ENCODE results near the gene AXIN1.

The AXIN1 gene

DNA sequence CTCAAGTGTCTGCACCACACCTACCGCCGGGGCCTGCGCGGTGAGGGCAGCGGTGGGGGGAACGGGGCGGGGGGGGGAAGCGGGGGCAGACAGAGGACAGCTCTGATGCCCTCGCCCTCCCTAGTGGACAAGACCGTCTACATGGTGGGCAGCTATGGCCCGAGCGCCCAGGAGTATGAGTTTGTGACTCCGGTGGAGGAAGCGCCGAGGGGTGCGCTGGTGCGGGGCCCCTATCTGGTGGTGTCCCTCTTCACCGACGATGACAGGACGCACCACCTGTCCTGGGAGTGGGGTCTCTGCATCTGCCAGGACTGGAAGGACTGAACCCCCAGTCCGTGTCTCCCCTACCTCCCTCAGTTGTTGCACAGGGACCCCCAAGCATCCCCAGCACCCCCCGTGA is 70.0 kb downstream of the AXIN1 start:
- Histone ChIP-seq H3K36me3 (peaks cover 13% of the 10 kb centered on the region), H3K9me3 (no peaks in the 10 kb centered on the region), H3K4me3 (ENCODE audit: low read depth in 1 of 2, low read length in 1 of 2) (no peak overlapping the region), H3K27ac (no peak overlapping the region), H3K27me3 (peaks cover 59% of the 10 kb centered on the region), H3K4me1 (ENCODE audit: control insufficient read depth in 1 of 2, insufficient read depth in 1 of 2, low read depth in 1 of 2, low read length in 1 of 2) (peaks cover 0 to 4% of the 10 kb centered on the region in 2 experiments)
- TF ChIP-seq, protein P1, sequence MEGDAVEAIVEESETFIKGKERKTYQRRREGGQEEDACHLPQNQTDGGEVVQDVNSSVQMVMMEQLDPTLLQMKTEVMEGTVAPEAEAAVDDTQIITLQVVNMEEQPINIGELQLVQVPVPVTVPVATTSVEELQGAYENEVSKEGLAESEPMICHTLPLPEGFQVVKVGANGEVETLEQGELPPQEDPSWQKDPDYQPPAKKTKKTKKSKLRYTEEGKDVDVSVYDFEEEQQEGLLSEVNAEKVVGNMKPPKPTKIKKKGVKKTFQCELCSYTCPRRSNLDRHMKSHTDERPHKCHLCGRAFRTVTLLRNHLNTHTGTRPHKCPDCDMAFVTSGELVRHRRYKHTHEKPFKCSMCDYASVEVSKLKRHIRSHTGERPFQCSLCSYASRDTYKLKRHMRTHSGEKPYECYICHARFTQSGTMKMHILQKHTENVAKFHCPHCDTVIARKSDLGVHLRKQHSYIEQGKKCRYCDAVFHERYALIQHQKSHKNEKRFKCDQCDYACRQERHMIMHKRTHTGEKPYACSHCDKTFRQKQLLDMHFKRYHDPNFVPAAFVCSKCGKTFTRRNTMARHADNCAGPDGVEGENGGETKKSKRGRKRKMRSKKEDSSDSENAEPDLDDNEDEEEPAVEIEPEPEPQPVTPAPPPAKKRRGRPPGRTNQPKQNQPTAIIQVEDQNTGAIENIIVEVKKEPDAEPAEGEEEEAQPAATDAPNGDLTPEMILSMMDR (IDR thresholded peaks at IDR 0.05): no peak

- Histone ChIP-seq H3K4me1 (ENCODE audit: control insufficient read depth in 1 of 2, insufficient read depth in 1 of 2, low read depth in 1 of 2, low read length in 1 of 2) (peaks cover 0 to 4% of the 10 kb centered on the region in 2 experiments), H3K27me3 (peaks cover 66% of the 10 kb centered on the region), H3K4me3 (ENCODE audit: low read depth in 1 of 2, low read length in 1 of 2) (no peak overlapping the region), H3K27ac (no peak overlapping the region), H3K36me3 (peaks cover 6% of the 10 kb centered on the region), H3K9me3 (no peaks in the 10 kb centered on the region)
- TF ChIP-seq, protein P1 (IDR thresholded peaks at IDR 0.05): no peak
Measured at GRCh38 chr16:281660-282255, 70.8 kb downstream of the AXIN1 start.

DNA sequence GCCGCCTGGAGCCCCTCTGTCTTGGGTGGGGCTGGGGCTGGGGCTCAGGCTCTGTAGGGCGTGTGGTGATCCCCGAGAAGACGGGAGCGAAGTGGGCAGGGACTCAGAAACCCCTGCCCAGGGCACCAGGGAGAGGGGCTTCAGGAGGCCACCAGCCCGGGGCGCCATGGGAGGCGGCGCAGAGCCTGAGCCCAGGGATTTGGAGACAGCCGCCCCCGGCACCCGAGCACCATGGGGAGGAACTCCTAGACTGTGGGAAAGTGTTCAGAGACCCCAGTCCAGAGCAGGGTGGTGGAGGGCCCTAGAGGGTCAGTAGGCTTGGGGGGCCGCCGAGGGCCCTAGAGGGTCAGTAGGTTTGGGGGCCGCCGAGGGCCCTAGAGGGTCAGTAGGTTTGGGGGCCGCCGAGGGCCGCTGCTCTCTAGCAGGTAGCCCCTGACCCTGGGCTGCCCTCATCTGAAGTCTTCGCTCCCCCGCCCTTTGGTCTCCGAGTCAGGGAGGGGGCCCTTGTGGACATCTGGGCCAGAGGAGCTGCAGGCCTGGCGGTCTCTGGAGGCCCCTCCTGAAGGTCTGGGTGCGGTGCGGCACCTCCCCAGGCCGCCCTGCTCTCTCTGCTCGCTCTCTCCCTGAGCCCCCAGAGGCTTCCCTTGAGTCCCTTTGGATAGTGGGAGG is 71.4 kb downstream of the AXIN1 start:
- H3K27ac ChIP-seq: no peak overlapping the region
- TF ChIP-seq, protein P1 (IDR thresholded peaks at IDR 0.05): no peak
- peaks cover 0 to 4% of the 10 kb centered on the region in 2 experiments for H3K4me1 ChIP-seq (ENCODE audit: control insufficient read depth in 1 of 2, insufficient read depth in 1 of 2, low read depth in 1 of 2, low read length in 1 of 2)
- H3K4me3 ChIP-seq (ENCODE audit: low read depth in 1 of 2, low read length in 1 of 2): no peak overlapping the region
- no peaks in the 10 kb centered on the region for H3K9me3 ChIP-seq
- H3K27me3 ChIP-seq: peaks cover 72% of the 10 kb centered on the region
- no peaks in the 10 kb centered on the region for H3K36me3 ChIP-seq

DNA sequence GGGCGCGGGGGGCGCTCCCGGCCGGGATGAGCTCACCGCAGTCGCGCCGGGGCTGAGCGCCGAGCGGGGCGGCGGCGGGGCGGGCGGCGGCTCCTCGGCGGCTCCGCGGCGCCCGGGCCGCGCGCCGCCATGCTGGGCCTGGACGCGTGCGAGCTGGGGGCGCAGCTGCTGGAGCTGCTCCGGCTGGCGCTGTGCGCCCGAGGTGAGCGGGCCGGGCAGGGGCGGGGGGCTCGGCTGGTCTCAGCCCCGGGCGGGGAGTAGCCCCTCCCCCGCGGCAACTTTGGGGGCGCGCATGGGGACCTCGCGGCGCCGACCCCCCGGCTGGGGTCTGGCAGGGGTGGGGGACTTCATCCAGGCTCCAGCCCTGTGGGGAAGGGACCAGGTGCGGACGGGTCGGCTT is 72.0 kb downstream of the AXIN1 start, which contains the start of gene ARHGDIG:
Gene ARHGDIG (plus strand): TSS at position 40 of the 400 bp plus-strand sequence. CDS start 90 bp downstream, at position 130.
- H3K4me1 ChIP-seq (ENCODE audit: control insufficient read depth in 1 of 2, insufficient read depth in 1 of 2, low read depth in 1 of 2, low read length in 1 of 2): peaks cover 0 to 4% of the 10 kb centered on the region in 2 experiments
- no peak within 1 kb of the TSS for H3K4me3 ChIP-seq (ENCODE audit: low read depth in 1 of 2, low read length in 1 of 2)
- no peak within 1 kb of the TSS for H3K27ac ChIP-seq
- no peaks in the 10 kb centered on the region for H3K9me3 ChIP-seq
- H3K36me3 ChIP-seq: no peaks in the 10 kb centered on the region
- TF ChIP-seq, protein P1 (IDR thresholded peaks at IDR 0.05): no peak
- H3K27me3 ChIP-seq: peaks cover 78% of the 10 kb centered on the region

GRCh38 chr16:280005-280460 is 72.5 kb downstream of the AXIN1 start:
- no peak overlapping the region for H3K4me3 ChIP-seq (ENCODE audit: low read depth in 1 of 2, low read length in 1 of 2)
- peaks cover 0 to 7% of the 10 kb centered on the region in 2 experiments for H3K4me1 ChIP-seq (ENCODE audit: control insufficient read depth in 1 of 2, insufficient read depth in 1 of 2, low read depth in 1 of 2, low read length in 1 of 2)
- H3K9me3 ChIP-seq: no peaks in the 10 kb centered on the region
- TF ChIP-seq, protein P1 (IDR thresholded peaks at IDR 0.05): no peak
- H3K36me3 ChIP-seq: no peaks in the 10 kb centered on the region
- peaks cover 83% of the 10 kb centered on the region for H3K27me3 ChIP-seq
- H3K27ac ChIP-seq: no peak overlapping the region
